HCT116 (cell line): ENCODE results near the gene CHST1. TPM values are rescaled to one million over a fixed set of nuclear protein-coding genes. Genes with fewer than 3 reads are reported as not detected.

Experiments used
- ATAC-seq: fragments of 200-7000 bp; cut with Tn5 transposase; 2 replicates; pipeline ENCODE4 v1.9.1; 2020; ENCODE audit warnings: mild to moderate bottlenecking, moderate library complexity
- BruUV-seq: library from RNA; stranded (reverse); fragments of 400-500 nt; replicated peaks from 2 replicates; lab custom pipeline; 2021; lab: Mats Ljungman, UMichigan
- CTCF ChIA-PET: fragments of 300-600 bp; sonication (Branson Sonifier 250); formaldehyde crosslinking; loops from one replicate; lab custom pipeline; 2021; ENCODE audit warnings: antibody characterized with exemption; lab: Charles Lee
- POLR2A ChIA-PET: fragments of 300-600, 350-600 bp; sonication (Branson Sonifier 250); formaldehyde crosslinking; loops from one replicate; lab custom pipeline; 2021; ENCODE audit warnings: antibody characterized with exemption; lab: Charles Lee
- RAD21 ChIA-PET, 2 experiments: fragments of 300-600 bp; sonication (Branson Sonifier 250); formaldehyde crosslinking; loops; one replicate each; lab custom pipeline; 2023; ENCODE audit warnings: low total read pairs in 2 of 2; ENCODE audit not compliant: uncharacterized antibody in 2 of 2, unreplicated experiment in 2 of 2, low non-redundant PET in 1 of 2; lab: Charles Lee
- DNase-seq: peaks from one replicate; pipeline ENCODE4 v3.0.0-alpha.2; 2010; ENCODE audit warnings: low read depth, low spot score
- H2AFZ ChIP-seq: fragments of 200-600 bp; shearing (Covaris generic), sonication (generic); 2 replicates; pipeline ENCODE4 v1.6.1; 2017; ENCODE audit warnings: low read depth, mixed run types, mixed read lengths, antibody characterized with exemption, low read length; ENCODE audit not compliant: poor library complexity, severe bottlenecking
- H3K27ac ChIP-seq: 2 replicates; pipeline ENCODE4 v1.5.1; 2012; ENCODE audit warnings: low read depth, low read length
- H3K27me3 ChIP-seq: fragments of 200-600 bp; sonication (generic); 2 replicates; pipeline ENCODE4 v1.6.1; 2016; ENCODE audit warnings: mixed run types, low read length, mixed read lengths; ENCODE audit not compliant: insufficient read depth
- H3K36me3 ChIP-seq, 2 experiments: fragments of 200-500 bp in 1 of 2; fragments of 200-600 bp in 1 of 2; sonication (Bioruptor generic) in 1 of 2; sonication (generic) in 1 of 2; 2 replicates each; pipeline versions ENCODE4 v1.5.1 to v1.6.1; 2014 to 2016; ENCODE audit warnings: low read length in 2 of 2, inconsistent platforms in 1 of 2, mixed read lengths in 1 of 2, mixed run types in 1 of 2; ENCODE audit not compliant: insufficient read depth in 2 of 2, control insufficient read depth in 1 of 2
- H3K4me1 ChIP-seq, 2 experiments: fragments of 200-600 bp in 1 of 2; sonication (generic) in 1 of 2; 2 replicates each; pipeline versions ENCODE4 v1.5.1 to v1.6.1; 2012 to 2017; ENCODE audit warnings: low read length in 2 of 2, inconsistent platforms in 1 of 2, mild to moderate bottlenecking in 1 of 2, mixed read lengths in 1 of 2, mixed run types in 1 of 2, moderate library complexity in 1 of 2; ENCODE audit not compliant: insufficient read depth in 2 of 2, control insufficient read depth in 1 of 2
- H3K4me2 ChIP-seq: fragments of 200-600 bp; sonication (generic); 2 replicates; pipeline ENCODE4 v1.6.1; 2017; ENCODE audit warnings: mixed run types, low read length, mixed read lengths
- H3K4me3 ChIP-seq, 2 experiments: fragments of 200-600 bp in 1 of 2; sonication (generic) in 1 of 2; replicated peaks in 1 of 2; 2 replicates each; pipeline ENCODE4 v1.5.1; 2011 to 2016; ENCODE audit warnings: low read length in 2 of 2, control low read depth in 1 of 2, low read depth in 1 of 2, mild to moderate bottlenecking in 1 of 2, mixed read lengths in 1 of 2, mixed run types in 1 of 2
- H3K79me2 ChIP-seq: fragments of 200-600 bp; sonication (generic); 2 replicates; pipeline ENCODE4 v1.6.1; 2017; ENCODE audit warnings: mild to moderate bottlenecking, mixed run types, low read length, moderate library complexity, mixed read lengths; ENCODE audit not compliant: insufficient read depth
- H3K9ac ChIP-seq: fragments of 200-600 bp; sonication (generic); 2 replicates; pipeline ENCODE4 v1.6.1; 2016; ENCODE audit warnings: low read length, mixed read lengths
- H3K9me2 ChIP-seq: fragments of 200-600 bp; sonication (generic), shearing (Covaris generic); 2 replicates; pipeline ENCODE4 v1.6.1; 2017; ENCODE audit warnings: mixed run types, mild to moderate bottlenecking, moderate library complexity; ENCODE audit not compliant: insufficient read depth
- H3K9me3 ChIP-seq, 2 experiments: fragments of 200-500 bp in 1 of 2; fragments of 200-600 bp in 1 of 2; sonication (Bioruptor generic) in 1 of 2; sonication (generic) in 1 of 2; 2 replicates each; pipeline ENCODE4 v1.6.1; 2014 to 2017; ENCODE audit warnings: low read length in 2 of 2, mixed read lengths in 2 of 2, inconsistent platforms in 1 of 2, low read depth in 1 of 2, mild to moderate bottlenecking in 1 of 2, mixed run types in 1 of 2, moderate library complexity in 1 of 2; ENCODE audit not compliant: control insufficient read depth in 1 of 2, insufficient read depth in 1 of 2
- H4K20me1 ChIP-seq: fragments of 200-600 bp; sonication (generic), shearing (Covaris generic); 2 replicates; pipeline ENCODE4 v1.6.1; 2017; ENCODE audit warnings: mixed run types, mild to moderate bottlenecking, moderate library complexity; ENCODE audit not compliant: insufficient read depth
- ATF3 ChIP-seq: IDR thresholded peaks from 2 replicates; pipeline ENCODE4 v1.6.1; 2012
- CBX3 ChIP-seq: IDR thresholded peaks from 2 replicates; pipeline ENCODE4 v1.6.1; 2012; ENCODE audit warnings: low read depth
- CEBPB ChIP-seq: IDR thresholded peaks from 2 replicates; pipeline ENCODE4 v1.6.1; 2012; ENCODE audit warnings: low read depth
- CTCF ChIP-seq, 3 experiments: fragments of 200-600 bp in 1 of 3; sonication (generic) in 1 of 3; IDR thresholded peaks in 2 of 3; conservative IDR thresholded peaks in 1 of 3; 2 replicates each; pipeline ENCODE4 v1.5.1; 2012 to 2017; ENCODE audit warnings: low read depth in 2 of 3, low read length in 2 of 3, antibody characterized with exemption in 1 of 3, borderline replicate concordance in 1 of 3, control low read depth in 1 of 3, mild to moderate bottlenecking in 1 of 3, mixed read lengths in 1 of 3, mixed run types in 1 of 3, moderate library complexity in 1 of 3; ENCODE audit not compliant: insufficient read depth in 1 of 3
- EZH2 ChIP-seq: fragments of 200-600 bp; sonication (generic); IDR thresholded peaks from 2 replicates; pipeline ENCODE4 v1.6.1; 2017; ENCODE audit warnings: antibody characterized with exemption, mixed run types
- FOSL1 ChIP-seq: IDR thresholded peaks from 2 replicates; pipeline ENCODE4 v1.6.1; 2012; ENCODE audit warnings: low read depth
- JUND ChIP-seq: IDR thresholded peaks from 2 replicates; pipeline ENCODE4 v1.6.1; 2012
- MAX ChIP-seq: IDR thresholded peaks from 2 replicates; pipeline ENCODE4 v1.6.1; 2012
- POLR2AphosphoS5 ChIP-seq: IDR thresholded peaks from 2 replicates; pipeline ENCODE4 v1.6.1; 2011; ENCODE audit warnings: mild to moderate bottlenecking, low read depth, low read length, moderate library complexity
- RAD21 ChIP-seq: IDR thresholded peaks from 2 replicates; pipeline ENCODE4 v1.6.1; 2012; ENCODE audit warnings: low read depth, mild to moderate bottlenecking
- SIN3A ChIP-seq: IDR thresholded peaks from 2 replicates; pipeline ENCODE4 v1.6.1; 2012; ENCODE audit warnings: low read depth
- SRF ChIP-seq: IDR thresholded peaks from 2 replicates; pipeline ENCODE4 v1.6.1; 2012; ENCODE audit warnings: low read depth
- TCF7L2 ChIP-seq: IDR thresholded peaks from 2 replicates; pipeline ENCODE4 v1.7.0; 2011; ENCODE audit warnings: borderline replicate concordance, inconsistent platforms; ENCODE audit not compliant: insufficient read depth, insufficient read length; ENCODE audit errors: extremely low read depth
- ZBTB33 ChIP-seq: IDR thresholded peaks from 2 replicates; pipeline ENCODE4 v1.6.1; 2011; ENCODE audit warnings: mild to moderate bottlenecking, low read length, moderate library complexity; ENCODE audit not compliant: insufficient replicate concordance; ENCODE audit errors: extremely low read depth
- intact Hi-C: fragments of 100-400 bp; cut with micrococcal nuclease; formaldehyde crosslinking; loops from 2 replicates; pipeline ENCODE4 v1.10.0; 2022
- total RNA-seq: library from RNA; stranded (reverse); gene quantifications from one replicate; pipeline ENCODE4 v1.2.1, GENCODE V29; 2021; ENCODE audit not compliant: unreplicated experiment

Gene CHST1
- total RNA-seq, 1 experiment from 2014 or later, result 0.69 TPM

GRCh38 chr11:45673441-45673840 is 8.0 kb upstream of the CHST1 start:
- CTCF ChIA-PET, result no interaction called here
- Histone ChIP-seq H3K4me1 (no peaks in the 10 kb centered on the region), H2AFZ (no peak overlapping the region), H3K4me2 (no peak overlapping the region), H3K27me3 (no peaks in the 10 kb centered on the region), H3K36me3 (no peaks in the 10 kb centered on the region), H3K9me3 (no peaks in the 10 kb centered on the region), H3K9ac (no peak overlapping the region), H3K4me3 (no peak overlapping the region), H4K20me1 (no peaks in the 10 kb centered on the region), H3K27ac (no peak overlapping the region), H3K9me2 (no peaks in the 10 kb centered on the region), H3K79me2 (no peaks in the 10 kb centered on the region)
- TF ChIP-seq SRF (no peak), CBX3 (no peak), MAX (no peak), FOSL1 (no peak), JUND (no peak), RAD21 (no peak), EZH2 (no peak), CEBPB (no peak), POLR2AphosphoS5 (no peak), SIN3A (no peak), TCF7L2 (no peak), ZBTB33 (no peak), CTCF (IDR thresholded peaks at IDR 0.05 in 2 of 3, conservative IDR thresholded peaks at IDR 0.05 in 1 of 3; ENCODE audit: borderline replicate concordance in 1 of 3, insufficient read depth in 1 of 3, low read depth in 2 of 3, low read length in 2 of 3) (no peak), ATF3 (no peak)
- intact Hi-C loops, result no loop called here
- POLR2A ChIA-PET, result no interaction called here
- BruUV-seq, result no TSS peak
- RAD21 ChIA-PET, result no interaction called here
- ATAC-seq (no peak), DNase-seq (no peak)
